GM10266 (cell line): ENCODE data around the gene DNAH2.

Experiments
- DNase-seq: peaks from one replicate; pipeline ENCODE4 v3.0.0; 2012; ENCODE audit errors: extremely low spot score
- CTCF ChIP-seq: IDR thresholded peaks from 2 replicates; pipeline ENCODE4 v1.5.1; 2012; ENCODE audit warnings: mild to moderate bottlenecking, low read depth; ENCODE audit not compliant: control insufficient read depth, insufficient read depth; ENCODE audit errors: missing control alignments

The DNAH2 gene

GRCh38 chr17:7748076-7748775, 30.7 kb downstream of the DNAH2 start:
- DNase-seq = no peak

GRCh38 chr17:7750321-7750821, 32.8 kb downstream of the DNAH2 start:
- TF ChIP-seq CTCF = no peak
- DNase-seq = no peak

More at GRCh38 chr17:7748076-7748775, 30.7 kb downstream of the DNAH2 start:
- no peak for TF ChIP-seq CTCF

- DNase-seq = no peak
- TF ChIP-seq CTCF = no peak
Measured at GRCh38 chr17:7754656-7755055, 37.1 kb downstream of the DNAH2 start.

- DNase-seq = no peak
- TF ChIP-seq CTCF = no peak
Measured at GRCh38 chr17:7755095-7755890, 37.7 kb downstream of the DNAH2 start.

- no peak for DNase-seq
Measured at GRCh38 chr17:7756968-7757367, 39.4 kb downstream of the DNAH2 start.

GRCh38 chr17:7763919-7764318, 46.4 kb downstream of the DNAH2 start:
- TF ChIP-seq CTCF = no peak
- DNase-seq = no peak

More at GRCh38 chr17:7756968-7757367, 39.4 kb downstream of the DNAH2 start:
- TF ChIP-seq CTCF = no peak

- no peak for TF ChIP-seq CTCF
- no peak for DNase-seq
Measured at GRCh38 chr17:7767004-7767403, 49.5 kb downstream of the DNAH2 start.
